Right lobe of liver (tissue), 4 donors: Measurements from ENCODE around the gene OSCP1.

ENCODE experiments used
- CTCF ChIP-seq, 4 donors: fragments of 200-600 bp in 3 of 4; fragments of 450-650 bp in 1 of 4; IDR thresholded peaks; one replicate each; pipeline versions ENCODE4 v1.5.1 to v1.8.0; 2016 to 2022; ENCODE audit warnings: antibody characterized with exemption in 4 of 4, mild to moderate bottlenecking in 2 of 4
- POLR2A ChIP-seq: fragments of 450-650 bp; IDR thresholded peaks from one replicate; pipeline ENCODE4 v1.6.1; 2017; ENCODE audit warnings: antibody characterized with exemption, mild to moderate bottlenecking
- donor health status: DM: no; HTN: no; CAD: no.
- donor health status: DM: no; HTN: no; CAD: no.
- donor health status: DM: no; HTN: yes; CAD: no.

- no peak for TF ChIP-seq CTCF (IDR thresholded peaks at IDR 0.05)
- TF ChIP-seq POLR2A: no peak
These were observed 51.8 kb downstream of the OSCP1 start for GRCh38 chr1:36398370-36398977.
